Activated CD4-positive, CD25-positive, alpha-beta regulatory T cell treated with anti-CD3 and anti-CD28 coated beads, Interleukin-2, amount 50 U/mL, for 72 hours (primary cell): ENCODE measurements around the gene CELF2.

Experiments used
- DNase-seq: peaks from one replicate; pipeline ENCODE4 v3.0.0; 2021

Gene CELF2

DNA sequence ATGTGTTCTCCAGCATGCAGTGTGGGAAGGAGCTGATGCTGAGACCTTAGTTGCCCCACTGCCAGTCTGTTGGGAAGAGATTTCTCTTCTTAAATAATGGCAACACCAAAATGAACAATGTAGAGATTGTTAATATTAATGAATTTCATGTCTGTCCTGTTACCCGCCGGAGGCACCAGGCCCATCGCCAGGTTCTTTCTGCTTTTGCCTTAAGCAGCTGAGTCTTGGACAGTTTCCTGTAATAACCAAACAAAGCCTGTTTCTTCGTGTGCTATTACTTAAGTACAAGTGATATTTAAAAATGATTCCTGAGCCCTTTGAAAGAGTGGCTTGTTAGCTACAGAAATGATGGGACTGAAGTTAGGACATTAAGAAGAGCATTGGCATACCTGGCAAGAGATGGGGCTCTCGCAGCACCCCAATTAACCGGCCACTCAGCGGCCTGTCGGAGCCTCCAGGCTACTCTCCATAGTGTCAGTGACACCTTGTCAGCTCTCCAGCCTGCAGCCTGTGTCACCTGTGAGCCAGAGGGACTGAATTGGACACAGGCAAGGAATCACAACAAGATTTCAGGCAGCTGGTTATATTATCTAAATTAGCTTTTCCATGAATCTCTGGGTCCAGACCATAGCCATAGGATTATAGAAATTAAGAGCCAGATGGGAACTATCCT, 142.0 kb downstream of the CELF2 start:
- DNase-seq: no peak

DNA sequence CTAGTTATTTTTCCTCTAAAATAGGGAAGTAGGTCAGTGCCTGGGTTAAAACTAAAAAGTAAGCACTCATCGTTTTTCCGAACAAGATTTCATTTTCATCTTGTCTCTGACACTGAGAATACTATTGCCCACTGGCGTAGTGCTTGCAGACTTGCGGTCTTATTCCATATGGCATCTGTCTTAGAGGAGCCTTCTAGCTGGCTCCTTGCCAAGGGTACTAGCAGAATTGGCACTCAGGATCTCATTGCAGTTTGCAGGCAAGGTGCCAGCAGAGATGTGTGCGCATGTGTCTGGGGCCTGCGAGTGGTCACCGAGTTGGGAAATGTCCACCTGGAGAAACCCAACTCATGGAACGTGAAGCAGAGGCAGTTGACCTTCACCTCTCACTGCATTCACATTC, 143.4 kb downstream of the CELF2 start:
- no peak for DNase-seq

DNA sequence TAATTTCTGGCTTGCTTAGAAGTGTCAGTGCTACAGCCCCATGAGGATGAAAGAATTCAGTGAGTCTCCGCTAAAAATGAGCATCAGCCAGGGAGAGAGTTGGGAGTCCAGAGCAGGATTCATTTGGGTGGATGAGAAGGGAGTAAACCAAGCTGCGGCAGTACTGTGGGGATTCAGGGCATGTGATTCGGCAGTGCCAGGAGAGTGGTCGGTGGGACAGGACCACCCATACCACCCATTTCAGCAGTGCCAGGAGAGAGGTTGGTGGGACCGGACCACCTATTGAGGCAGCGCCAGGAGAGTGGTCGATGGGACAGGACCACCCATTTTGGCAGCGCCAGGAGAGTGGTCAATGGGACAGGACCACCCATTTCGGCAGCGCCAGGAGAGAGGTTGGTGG, 144.2 kb downstream of the CELF2 start:
- no peak for DNase-seq

DNA sequence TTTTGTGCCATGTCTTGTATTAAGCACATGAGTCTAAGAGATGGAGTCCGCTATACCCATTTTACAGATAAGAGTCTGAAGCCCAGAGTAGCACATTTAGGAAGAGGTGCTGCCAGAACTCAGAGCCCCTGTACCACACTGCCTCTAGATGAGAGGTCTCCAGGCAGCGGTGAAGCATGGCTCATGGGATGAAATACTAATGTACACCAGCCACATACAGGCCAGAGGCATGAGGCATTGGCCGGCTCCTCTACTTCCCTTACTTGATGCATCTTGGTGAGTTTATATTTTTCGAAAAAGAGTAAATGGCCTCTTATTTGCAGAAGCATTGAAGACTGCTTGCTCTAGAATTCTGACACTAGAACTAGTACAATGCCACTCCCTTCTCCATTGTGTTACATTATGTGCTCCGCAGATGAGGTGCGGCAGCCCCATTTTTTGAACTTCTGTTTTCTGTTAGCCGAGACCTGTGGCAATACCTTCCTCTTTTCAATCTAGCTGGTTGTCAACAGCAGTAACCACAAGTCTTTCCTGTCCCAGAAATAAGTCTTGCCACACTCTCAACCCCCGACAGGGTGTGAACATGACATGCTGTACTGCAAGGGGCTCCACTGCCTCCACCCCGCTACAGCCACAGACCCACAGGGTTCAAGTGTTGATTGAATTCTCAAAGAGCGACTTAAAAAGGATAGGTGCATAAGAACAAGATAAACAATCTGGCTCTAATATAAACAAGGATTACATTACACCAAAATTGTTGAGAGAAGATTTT, 145.3 kb downstream of the CELF2 start:
- DNase-seq: peak; percentile 60

DNA sequence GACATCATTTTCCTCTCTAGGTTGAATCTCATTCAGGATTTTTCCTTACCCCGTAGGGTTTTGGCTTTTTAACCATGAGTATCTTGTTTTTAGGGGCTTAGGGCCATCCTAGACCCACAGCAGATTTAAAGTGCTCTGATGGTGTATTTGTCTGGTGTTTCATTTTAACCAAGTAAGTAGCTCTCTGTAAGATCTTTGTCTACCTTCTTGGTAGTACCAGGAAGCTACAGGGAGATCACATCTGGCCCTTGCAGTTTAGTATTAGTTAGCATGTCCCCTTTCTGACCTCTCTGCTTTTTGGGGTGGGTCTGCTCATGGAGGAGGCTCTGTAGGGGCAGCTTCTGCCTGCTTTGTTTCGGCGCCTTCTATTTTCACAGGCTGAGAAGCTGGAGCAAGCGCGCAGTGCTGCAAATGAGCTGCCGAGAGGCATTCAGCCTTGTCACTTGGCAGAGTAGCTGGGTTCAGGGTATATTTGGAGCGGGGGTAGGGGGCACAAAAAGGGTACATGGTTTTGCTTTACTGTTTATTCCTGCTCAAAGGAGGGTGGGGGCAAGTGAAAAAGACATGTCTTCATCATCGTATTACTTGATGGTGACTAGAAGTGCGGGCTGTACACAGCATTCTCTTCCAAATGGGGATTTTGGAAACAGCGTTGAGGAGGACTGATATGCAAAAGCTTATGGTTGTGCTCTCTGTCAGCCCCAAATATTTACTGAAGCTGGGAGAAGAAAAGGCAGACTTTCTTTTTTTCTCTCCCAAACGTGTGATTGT, 146.3 kb downstream of the CELF2 start:
- DNase-seq: peak; percentile 48

DNA sequence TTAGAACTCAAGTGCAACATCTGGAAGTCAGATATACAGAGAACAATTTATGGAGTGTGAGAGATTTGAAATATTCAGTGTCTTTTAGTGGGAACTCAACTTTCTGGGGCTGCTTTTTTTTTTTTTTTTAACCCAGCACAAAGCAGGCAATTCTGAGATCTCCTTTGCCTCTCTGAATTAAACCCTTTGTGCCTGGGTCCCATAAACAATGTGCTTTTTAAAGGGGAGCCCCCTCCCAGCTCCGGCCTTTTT, 146.8 kb downstream of the CELF2 start:
- DNase-seq: no peak

DNA sequence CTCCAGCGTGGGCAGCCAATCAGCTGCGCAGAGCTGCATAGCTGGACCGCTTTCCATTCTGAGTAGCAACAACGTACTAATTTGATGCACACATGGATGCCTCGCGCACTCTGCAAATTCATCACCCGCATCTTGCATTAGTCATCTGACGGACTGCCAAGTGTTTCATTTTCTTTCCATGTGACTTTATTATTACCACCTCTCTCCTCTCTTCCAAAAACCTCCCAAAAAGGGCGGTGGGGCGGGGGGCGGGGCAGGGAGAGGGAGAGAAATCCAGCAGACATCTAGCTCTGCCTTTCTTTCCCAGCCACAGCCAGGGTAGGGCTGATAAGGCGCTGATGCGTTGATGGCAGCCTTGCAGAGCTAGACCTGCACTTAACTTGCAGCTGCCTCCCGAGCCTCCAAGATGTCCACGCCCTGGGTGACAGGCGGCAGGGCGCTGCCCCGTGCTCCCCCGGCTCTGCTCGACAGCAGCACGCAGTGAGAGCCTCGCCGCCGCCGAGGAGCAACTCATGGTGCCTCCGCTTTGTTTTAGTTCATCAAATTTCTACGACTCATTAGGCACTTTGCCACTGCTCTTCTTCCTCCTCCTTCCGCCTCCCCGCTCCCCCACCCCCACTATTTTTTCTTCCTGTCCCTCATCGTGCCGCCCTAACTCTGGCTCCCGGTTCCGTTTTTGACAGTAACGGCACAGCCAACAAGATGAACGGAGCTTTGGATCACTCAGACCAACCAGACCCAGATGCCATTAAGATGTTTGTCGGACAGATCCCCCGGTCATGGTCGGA, 147.3 kb downstream of the CELF2 start:
- DNase-seq: peak; percentile 74

DNA sequence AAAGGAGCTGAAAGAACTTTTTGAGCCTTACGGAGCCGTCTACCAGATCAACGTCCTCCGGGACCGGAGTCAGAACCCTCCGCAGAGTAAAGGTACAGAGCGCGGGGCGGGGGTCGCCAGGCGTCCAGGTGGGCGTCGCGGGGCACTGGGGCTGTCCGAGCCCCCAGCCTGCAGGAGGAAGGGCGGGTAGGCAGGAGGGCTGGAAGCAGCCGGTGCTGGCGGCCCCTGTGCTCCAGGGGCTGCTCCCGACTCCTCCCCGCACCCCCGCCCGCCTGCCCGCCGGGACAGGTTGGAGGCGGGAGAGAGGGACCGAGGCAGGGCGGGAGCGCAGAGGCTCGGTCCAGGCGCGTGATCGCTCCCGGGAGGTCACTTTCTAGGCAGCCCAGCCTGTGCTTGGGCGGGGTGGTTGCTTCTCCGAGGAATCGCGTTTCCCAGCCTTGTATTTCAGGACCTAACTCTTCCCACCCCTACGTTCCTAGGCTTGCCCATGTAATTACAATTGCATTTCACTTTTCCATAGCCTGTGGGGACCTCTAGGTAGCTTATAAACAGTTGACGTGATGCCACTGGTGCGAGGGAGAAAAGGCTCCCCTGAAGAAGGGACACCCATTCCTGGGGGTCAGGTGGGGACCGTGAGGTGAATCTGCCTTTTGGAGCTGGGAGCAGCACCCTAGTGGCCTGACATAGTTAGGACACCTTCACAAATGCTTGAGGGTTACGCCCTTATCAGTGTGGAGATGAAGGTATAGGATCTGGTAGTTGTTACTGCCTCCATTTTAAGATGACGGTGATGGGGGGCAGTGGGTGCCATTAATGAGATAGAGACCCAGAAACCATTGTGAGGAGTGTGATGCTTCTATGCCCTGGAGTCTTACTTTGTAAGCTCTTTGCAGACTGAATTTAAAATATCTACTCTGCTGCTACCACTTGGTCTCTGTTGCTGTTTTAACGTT, 148.2 kb downstream of the CELF2 start:
- DNase-seq: peak; percentile 62

DNA sequence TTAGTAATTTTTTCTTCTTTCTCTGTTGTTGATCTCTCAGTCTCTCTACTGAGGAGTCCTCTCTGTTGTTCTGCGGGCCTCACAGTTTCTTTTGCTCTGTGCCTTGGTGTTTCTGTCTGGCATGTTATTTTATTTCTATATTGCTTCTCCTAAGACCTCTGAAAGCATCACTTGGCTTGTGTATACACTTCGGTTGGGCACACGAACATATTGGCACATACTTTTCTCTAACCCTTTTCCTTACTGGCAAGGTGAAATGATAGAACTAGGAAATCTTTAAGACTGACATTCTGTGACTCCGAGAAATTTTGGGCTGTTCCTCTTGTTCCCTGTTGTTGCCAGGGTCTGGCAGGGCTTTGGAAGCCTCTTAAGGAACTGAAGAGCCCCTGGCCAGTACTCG, 148.9 kb downstream of the CELF2 start:
- DNase-seq: no peak

DNA sequence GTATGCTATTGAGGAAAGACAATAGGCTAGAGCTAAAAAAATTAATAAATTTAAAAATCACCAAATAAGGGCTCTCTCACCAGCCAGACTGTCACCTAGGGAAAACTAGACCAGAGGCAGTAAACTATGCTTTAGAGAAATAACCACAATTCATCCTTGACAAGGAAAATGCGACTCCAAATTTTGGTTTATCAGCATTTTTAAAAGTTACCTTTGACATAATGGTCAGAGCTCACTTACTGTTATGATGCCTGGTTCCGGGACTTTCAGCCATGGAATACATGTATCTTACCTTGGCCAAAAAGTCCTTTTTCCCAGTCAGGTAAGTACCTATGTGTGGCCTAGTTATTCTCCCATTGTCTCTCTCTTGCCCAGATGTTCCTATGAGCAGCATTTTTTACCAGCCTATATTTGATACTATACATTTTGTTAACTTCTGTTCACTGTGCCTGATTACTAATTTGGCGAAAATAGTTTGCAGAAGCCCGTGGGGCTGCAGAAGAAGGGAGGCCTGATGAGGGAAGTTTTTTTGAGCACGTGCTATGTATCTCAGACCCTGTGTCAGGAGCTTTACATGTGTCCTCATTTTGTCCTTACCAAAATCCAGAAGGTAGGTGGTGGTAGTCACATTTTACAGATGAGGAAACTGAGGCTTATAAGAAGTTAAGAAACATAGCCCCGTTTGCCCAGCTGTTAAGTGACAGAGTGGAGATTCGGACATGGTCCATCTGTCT, 149.7 kb downstream of the CELF2 start:
- DNase-seq: no peak

DNA sequence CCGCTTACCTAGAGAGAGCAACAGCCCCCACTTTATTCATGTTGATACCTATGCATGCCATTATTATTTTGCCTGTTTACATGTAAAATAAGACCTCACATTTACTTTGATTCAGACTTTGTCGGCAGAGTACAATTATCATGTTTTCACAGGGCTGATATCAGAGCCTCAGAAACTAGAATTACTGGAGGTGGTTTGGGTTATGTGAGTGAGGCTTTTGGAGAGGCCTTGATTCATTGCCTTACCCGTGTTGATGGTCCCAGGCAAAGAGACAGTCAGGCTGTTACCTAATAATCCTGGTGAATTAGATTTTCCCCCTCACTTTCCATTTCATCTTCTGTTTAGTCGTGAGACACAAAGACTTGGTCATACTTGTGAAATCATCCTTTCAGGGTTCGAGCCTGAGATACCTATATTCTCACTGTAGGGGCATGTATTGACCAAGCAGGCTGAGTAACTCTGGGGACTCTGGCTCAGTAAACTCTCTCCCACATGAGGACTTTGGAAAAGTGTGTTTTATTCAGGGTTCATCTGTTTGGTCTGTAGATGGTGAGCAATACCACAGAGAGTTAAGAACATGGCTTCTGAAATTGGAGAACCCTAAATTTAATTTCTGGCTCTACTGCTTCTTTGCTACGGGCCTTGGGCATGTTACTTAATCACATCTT, 150.9 kb downstream of the CELF2 start:
- no peak for DNase-seq

DNA sequence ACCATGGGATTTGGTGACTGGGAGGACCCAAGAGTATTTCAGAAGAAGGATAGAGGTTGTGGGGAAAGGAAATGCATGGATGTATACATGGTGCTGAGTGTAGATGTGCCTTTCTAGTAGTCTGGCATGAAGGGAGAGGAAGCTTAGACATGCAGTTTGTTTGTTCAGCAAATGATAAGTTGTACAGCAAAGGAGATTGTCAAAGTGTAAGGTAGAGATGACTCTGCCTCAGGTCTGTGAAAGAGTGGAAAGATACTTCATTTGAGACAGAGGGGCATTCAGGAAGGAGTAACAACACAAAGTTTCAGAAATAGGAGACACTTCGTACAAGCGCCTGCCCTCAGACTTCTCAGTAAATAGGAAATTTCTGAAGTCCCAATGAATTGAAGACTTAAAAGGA, 152.3 kb downstream of the CELF2 start:
- DNase-seq: no peak

DNA sequence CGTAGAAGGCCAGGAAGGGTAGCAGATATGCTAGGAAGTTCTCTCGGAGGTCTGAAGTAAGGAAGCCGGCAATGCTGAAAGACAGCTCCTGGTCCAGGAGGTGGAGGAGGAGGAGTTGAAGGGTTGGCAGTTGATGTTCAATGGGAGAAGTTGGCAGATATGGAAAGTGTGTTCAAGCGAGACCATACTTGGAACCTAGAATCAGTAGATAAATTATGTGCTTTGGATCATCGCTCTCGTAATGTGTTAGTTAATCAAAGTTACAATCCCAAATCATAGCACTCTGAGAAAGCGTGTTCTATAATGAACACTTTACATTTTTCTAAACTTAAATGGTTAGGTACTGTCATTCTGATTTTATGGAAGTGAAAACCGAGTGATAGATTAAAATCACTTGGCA, 152.9 kb downstream of the CELF2 start:
- no peak for DNase-seq

DNA sequence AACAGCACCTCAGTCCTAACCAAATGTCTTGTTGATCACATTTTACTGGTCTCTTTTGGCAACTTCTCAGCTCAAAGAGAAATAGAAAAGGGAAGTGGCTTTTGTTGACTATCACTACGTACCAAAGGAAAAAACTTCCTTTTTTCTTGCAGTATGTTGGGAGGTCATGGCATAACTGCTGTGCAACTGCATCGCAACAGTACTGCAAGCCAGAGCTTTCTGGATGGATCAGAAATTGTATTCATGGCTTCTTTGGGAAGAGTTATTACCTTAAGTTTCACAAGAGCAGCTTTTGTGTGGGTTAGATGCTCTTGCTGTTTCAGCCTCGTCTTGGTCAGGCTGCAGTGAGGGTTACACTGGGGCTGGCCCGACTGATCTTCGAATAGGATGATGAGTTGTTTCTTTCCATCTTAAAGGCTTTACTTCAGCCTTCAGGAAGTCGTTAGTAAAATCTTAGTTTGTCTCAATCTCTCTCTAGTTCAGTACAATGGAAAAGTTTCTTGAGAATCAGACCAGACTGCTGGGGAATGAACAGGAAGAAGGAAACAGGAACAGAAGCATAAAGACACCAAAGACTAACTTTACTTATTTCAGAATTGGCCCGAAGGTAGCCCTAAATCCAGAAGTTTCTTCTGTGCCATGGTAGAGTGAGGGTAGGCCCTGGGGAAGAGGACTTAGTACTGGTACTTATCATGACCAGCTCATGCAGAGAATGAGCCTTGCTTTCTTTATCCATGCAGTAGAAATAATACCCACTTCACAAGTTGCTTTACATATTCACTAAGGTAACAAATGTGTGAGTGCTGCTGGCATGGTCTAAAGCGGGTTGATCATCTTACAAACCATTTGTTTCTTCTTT, 153.6 kb downstream of the CELF2 start:
- DNase-seq: no peak

DNA sequence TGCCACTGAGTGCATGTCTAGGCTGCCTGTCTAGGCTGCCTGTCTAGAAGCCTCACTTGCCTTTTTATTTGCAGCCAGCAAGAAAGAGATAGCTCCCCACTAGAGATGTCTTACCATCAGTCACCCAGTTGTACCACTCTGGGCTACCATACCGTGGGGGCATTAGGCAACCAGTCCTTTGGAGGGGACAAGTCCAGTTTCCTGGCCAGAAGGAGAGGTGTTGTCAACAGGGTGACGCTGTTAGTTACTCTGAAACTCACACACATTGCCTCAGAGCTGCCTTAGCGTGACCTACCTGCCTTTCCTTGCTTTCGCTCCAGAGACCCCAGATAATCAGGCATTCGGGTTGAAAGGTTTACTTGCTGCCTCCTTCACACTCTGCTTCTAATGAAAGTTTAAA, 155.4 kb downstream of the CELF2 start:
- no peak for DNase-seq

DNA sequence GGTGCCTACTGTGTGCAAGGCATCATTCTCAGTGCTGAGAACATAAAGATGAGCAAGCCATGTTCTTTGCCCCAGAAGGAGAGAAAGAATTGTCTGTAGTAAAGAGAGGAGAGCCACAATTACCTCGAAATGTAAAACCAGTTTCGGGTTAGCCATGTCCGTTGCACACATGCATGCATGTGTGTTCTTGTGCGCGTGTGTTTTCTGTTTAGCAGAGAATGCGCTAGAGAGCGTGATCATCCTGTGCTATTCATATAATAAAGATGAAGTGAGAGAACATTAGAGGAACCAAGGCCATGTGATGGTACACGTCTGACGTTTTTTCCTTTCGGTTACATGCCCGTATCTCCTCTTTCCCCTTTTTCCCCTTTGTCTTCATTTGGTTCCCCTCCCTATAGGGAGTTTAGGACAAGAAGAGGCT, 158.2 kb downstream of the CELF2 start:
- DNase-seq: no peak

DNA sequence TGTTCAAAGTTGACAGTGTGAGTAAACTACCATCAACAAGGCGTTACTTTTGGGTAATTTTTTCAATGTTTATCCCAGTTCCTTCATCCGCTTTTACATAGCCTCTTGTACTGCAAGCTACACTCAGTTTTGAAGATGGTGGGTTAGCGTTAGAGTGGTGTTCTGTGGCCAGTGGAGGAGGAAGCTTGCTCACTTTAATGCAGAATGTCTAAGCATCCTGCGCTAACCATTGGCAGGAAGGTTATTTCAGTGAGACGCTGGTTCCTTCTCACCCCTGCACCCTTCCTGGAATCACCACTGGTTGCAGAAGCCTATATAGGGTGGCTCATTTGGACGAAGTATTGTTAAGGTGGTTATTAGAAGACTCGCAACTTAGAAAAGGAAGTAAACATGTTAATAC, 159.1 kb downstream of the CELF2 start:
- no peak for DNase-seq

DNA sequence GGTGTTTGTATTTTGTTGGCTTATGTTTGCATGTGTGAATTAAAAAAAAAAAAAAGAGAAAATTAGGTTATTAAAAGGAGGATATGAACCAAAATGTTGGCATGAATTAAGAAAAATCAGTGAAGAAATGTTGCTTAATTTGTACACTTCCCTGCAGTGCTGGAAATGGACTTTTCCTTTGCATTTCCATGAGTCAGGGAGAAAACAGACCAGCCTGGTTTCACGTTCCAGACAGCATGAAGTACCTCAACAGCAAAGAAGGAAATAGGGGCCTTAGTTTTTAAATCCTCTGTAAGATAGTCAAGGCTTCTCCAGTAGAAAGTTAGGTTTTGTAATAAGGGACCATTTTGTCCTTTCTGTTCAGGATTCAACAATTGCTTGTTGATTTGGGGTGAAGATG, 159.7 kb downstream of the CELF2 start:
- DNase-seq: no peak

DNA sequence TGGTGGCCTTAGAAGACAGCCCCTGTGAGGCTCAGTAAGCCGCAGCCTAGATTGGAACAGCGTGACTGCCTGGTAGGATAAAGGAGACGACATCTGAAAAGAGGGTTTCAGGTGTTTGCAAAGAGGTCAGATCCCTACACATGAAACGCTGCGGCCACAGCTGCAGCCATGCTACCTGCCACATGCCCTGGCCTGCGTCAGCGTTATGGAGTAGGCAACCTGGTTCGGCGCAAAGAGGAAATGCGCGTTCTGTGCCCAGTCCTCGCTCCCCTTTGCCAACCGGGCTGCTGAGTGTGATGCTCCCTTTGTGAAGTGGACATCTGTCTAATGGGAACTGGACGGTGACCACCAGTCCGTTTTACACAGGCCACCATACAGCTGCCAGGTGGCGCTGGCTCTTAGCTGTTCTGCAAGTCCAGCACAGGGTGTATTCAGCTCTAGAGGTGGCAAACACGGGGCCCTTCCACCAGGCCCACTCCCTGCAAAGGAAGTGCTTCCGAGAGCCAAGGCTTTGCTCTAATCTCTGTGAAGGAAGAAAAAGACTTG, 160.3 kb downstream of the CELF2 start:
- peak; percentile 40 for DNase-seq
